ENCODE data around the gene CENPH.
"Not testable (repeated sequence)": the region's sequence is repeated elsewhere in the genome, so short reads cannot be mapped to it uniquely, and the experiment has no call there.

GRCh38 chr5:69181659-69182293 lies 7.6 kb upstream of the CENPH start:
- TF ChIP-seq POU2F2, POLR2A, POLR2AphosphoS5, TAF1, SPI1 (IDR thresholded peaks at IDR 0.05; ENCODE audit: low read depth, low read length): not testable (repeated sequence)

Data from GM12891 (cell line).